Keratinocyte (primary cell): ENCODE data around the gene SNX14. TPM values are rescaled to one million over a fixed set of nuclear protein-coding genes. Genes with fewer than 3 reads are reported as not detected.
"Not testable (repeated sequence)": the region's sequence is repeated elsewhere in the genome, so short reads cannot be mapped to it uniquely, and the experiment has no call there.

Source experiments
- DNase-seq: peaks from one replicate; pipeline ENCODE4 v3.0.0-alpha.2; 2011; ENCODE audit warnings: low read depth, missing footprints, low spot score
- FAIRE-seq: peaks from 2 replicates; lab custom pipeline; 2011; peaks lifted over from hg19 to GRCh38; lab: Jason Lieb, UNC
- H2AFZ ChIP-seq: 2 replicates; pipeline ENCODE4 v1.6.0; 2012; ENCODE audit warnings: low read length, control low read depth, inconsistent platforms; ENCODE audit not compliant: control insufficient read depth
- H3K27ac ChIP-seq: 2 replicates; pipeline ENCODE4 v1.5.1; 2011; ENCODE audit warnings: low read length; ENCODE audit not compliant: control insufficient read depth, insufficient read depth
- H3K27me3 ChIP-seq: 3 replicates; pipeline ENCODE4 v1.6.0; 2011; ENCODE audit warnings: low read length; ENCODE audit not compliant: control insufficient read depth, insufficient read depth; ENCODE audit errors: extremely low read depth
- H3K36me3 ChIP-seq, 2 experiments: 2 replicates in 1 of 2; 3 replicates in 1 of 2; pipeline ENCODE4 v1.5.1; 2011; ENCODE audit warnings: low read length in 2 of 2, mild to moderate bottlenecking in 1 of 2; ENCODE audit not compliant: control insufficient read depth in 2 of 2, insufficient read depth in 2 of 2; ENCODE audit errors: extremely low read depth in 1 of 2
- H3K4me1 ChIP-seq: 3 replicates; pipeline ENCODE4 v1.5.1; 2011; ENCODE audit warnings: low read length; ENCODE audit not compliant: control insufficient read depth, insufficient read depth; ENCODE audit errors: extremely low read depth
- H3K4me2 ChIP-seq: 3 replicates; pipeline ENCODE4 v1.6.0; 2011; ENCODE audit warnings: low read depth, low read length; ENCODE audit not compliant: control insufficient read depth, insufficient read depth; ENCODE audit errors: extremely low read depth
- H3K4me3 ChIP-seq, 3 experiments: fragments of 200-600 bp in 1 of 3; sonication (generic) in 1 of 3; 2 replicates in 2 of 3; 3 replicates in 1 of 3; pipeline ENCODE4 v1.5.1; 2011 to 2016; ENCODE audit warnings: low read length in 3 of 3, mild to moderate bottlenecking in 3 of 3, control low read depth in 2 of 3, inconsistent platforms in 1 of 3, low read depth in 1 of 3, mixed read lengths in 1 of 3, mixed run types in 1 of 3, moderate library complexity in 1 of 3; ENCODE audit not compliant: control insufficient read depth in 2 of 3, insufficient read depth in 2 of 3; ENCODE audit errors: extremely low read depth in 1 of 3
- H3K79me2 ChIP-seq: 2 replicates; pipeline ENCODE4 v1.6.0; 2012; ENCODE audit warnings: low read length; ENCODE audit not compliant: control insufficient read depth, insufficient read depth
- H3K9ac ChIP-seq: 3 replicates; pipeline ENCODE4 v1.6.0; 2011; ENCODE audit warnings: low read length; ENCODE audit not compliant: control insufficient read depth, insufficient read depth; ENCODE audit errors: extremely low read depth
- H3K9me1 ChIP-seq: 3 replicates; pipeline ENCODE4 v1.6.0; 2011; ENCODE audit warnings: low read length; ENCODE audit not compliant: control insufficient read depth, insufficient read depth; ENCODE audit errors: extremely low read depth
- H3K9me3 ChIP-seq: 2 replicates; pipeline ENCODE4 v1.5.1; 2012; ENCODE audit warnings: low read depth, low read length; ENCODE audit not compliant: control insufficient read depth
- H4K20me1 ChIP-seq: 3 replicates; pipeline ENCODE4 v1.6.0; 2011; ENCODE audit warnings: low read length; ENCODE audit not compliant: control insufficient read depth, insufficient read depth; ENCODE audit errors: extremely low read depth
- EZH2 ChIP-seq: IDR thresholded peaks from one replicate; pipeline ENCODE4 v1.6.1; 2012; ENCODE audit warnings: inconsistent platforms, mild to moderate bottlenecking, low read length, moderate library complexity
- dilution Hi-C: fragments of 300-500 bp; cut with MboI; formaldehyde crosslinking; loops from one replicate; pipeline ENCODE4 v1.7.0; 2020; ENCODE audit warnings: low sequenced_read_pairs; ENCODE audit not compliant: extremely low pct_ligation_motif_present
- polyA plus RNA-seq, 5 experiments: library from polyadenylated mRNA; depleted of rRNA in 3 of 5; stranded (reverse) in 3 of 5; stranded (forward) in 1 of 5; unstranded in 1 of 5; fragments of >200 nt; gene quantifications; 1 replicate in 1 of 5; 2 replicates in 3 of 5; 3 replicates in 1 of 5; pipeline versions ENCODE4 v1.2.1 to v1.2.3, GENCODE V29; 2011 to 2012; ENCODE audit warnings: missing spikeins in 2 of 5, low read depth in 1 of 5, low replicate concordance in 1 of 5
- TF ChIP-seq, protein P1 (sequence below), 3 experiments: IDR thresholded peaks in 1 of 3; conservative IDR thresholded peaks in 1 of 3; optimal IDR thresholded peaks in 1 of 3; 2 replicates in 2 of 3; 3 replicates in 1 of 3; pipeline versions ENCODE3 to v1.5.1; 2011; ENCODE audit warnings: low read length in 3 of 3, mild to moderate bottlenecking in 3 of 3, moderate library complexity in 2 of 3, control low read depth in 1 of 3, inconsistent platforms in 1 of 3; ENCODE audit not compliant: insufficient read depth in 2 of 3; ENCODE audit errors: extremely low read depth in 1 of 3

SNX14 gene
- polyA plus RNA-seq, 1 donor (not counting 4 experiments of a cell fraction or from before 2014, with no cell fraction given) = 97.5 TPM

- Histone ChIP-seq H3K27ac (no peak overlapping the region), H3K27me3 (no peaks in the 10 kb centered on the region), H3K4me1 (no peaks in the 10 kb centered on the region), H3K9ac (no peak overlapping the region), H3K9me3 (no peaks in the 10 kb centered on the region), H3K36me3 (peaks cover 3 to 23% of the 10 kb centered on the region in 2 experiments), H3K4me3 (no peak overlapping the region), H3K4me2 (no peak overlapping the region), H4K20me1 (no peaks in the 10 kb centered on the region), H3K79me2 (no peaks in the 10 kb centered on the region), H2AFZ (no peak overlapping the region), H3K9me1 (no peaks in the 10 kb centered on the region)
- FAIRE-seq (no peak), DNase-seq (no peak)
- TF ChIP-seq, protein P1, sequence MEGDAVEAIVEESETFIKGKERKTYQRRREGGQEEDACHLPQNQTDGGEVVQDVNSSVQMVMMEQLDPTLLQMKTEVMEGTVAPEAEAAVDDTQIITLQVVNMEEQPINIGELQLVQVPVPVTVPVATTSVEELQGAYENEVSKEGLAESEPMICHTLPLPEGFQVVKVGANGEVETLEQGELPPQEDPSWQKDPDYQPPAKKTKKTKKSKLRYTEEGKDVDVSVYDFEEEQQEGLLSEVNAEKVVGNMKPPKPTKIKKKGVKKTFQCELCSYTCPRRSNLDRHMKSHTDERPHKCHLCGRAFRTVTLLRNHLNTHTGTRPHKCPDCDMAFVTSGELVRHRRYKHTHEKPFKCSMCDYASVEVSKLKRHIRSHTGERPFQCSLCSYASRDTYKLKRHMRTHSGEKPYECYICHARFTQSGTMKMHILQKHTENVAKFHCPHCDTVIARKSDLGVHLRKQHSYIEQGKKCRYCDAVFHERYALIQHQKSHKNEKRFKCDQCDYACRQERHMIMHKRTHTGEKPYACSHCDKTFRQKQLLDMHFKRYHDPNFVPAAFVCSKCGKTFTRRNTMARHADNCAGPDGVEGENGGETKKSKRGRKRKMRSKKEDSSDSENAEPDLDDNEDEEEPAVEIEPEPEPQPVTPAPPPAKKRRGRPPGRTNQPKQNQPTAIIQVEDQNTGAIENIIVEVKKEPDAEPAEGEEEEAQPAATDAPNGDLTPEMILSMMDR (optimal IDR thresholded peaks at IDR 0.05 in 1 of 3, IDR thresholded peaks at IDR 0.05 in 1 of 3, conservative IDR thresholded peaks at IDR 0.05 in 1 of 3; ENCODE audit: extremely low read depth in 1 of 3, insufficient read depth in 2 of 3, low read length in 3 of 3) = peak in 2 of 3 experiments; percentile 6 to 26
- TF ChIP-seq EZH2 = no peak
- dilution Hi-C loops = no loop called here
These were observed 56.6 kb downstream of the SNX14 start for GRCh38 chr6:85537055-85537494.

GRCh38 chr6:85524281-85524680, 69.4 kb downstream of the SNX14 start:
- H3K36me3 ChIP-seq, H3K9ac ChIP-seq, H3K9me3 ChIP-seq, H3K4me1 ChIP-seq, FAIRE-seq, DNase-seq, H3K4me2 ChIP-seq, H2AFZ ChIP-seq, H3K27me3 ChIP-seq, H3K9me1 ChIP-seq, dilution Hi-C loops, H3K27ac ChIP-seq, H4K20me1 ChIP-seq, H3K4me3 ChIP-seq, H3K79me2 ChIP-seq: not testable (repeated sequence)

DNA sequence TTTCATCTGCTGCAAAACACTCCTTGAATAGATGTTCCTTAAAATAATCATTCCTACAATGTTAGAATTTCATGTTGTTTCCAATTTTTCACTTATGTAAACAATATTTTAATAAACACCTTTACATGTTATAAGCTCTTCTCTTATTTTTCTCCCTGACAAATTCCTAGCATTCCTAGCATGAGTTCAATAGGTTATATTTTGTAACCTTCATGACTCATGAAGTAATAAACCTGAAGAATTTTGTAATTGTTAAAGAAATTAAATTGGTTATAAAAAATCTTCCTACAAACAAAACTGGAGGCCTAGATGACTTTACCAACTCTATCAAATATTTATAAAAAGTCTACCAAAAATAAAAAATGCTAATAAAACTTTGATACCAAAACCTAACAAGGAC, 77.5 kb downstream of the SNX14 start:
- Histone ChIP-seq H3K27me3 (no peaks in the 10 kb centered on the region), H2AFZ (no peak overlapping the region), H3K36me3 (peaks cover 5 to 10% of the 10 kb centered on the region in 2 experiments), H4K20me1 (no peaks in the 10 kb centered on the region), H3K9me3 (no peaks in the 10 kb centered on the region), H3K79me2 (no peaks in the 10 kb centered on the region), H3K27ac (no peak overlapping the region), H3K9ac (no peak overlapping the region), H3K4me3 (no peak overlapping the region), H3K4me1 (no peaks in the 10 kb centered on the region), H3K9me1 (no peaks in the 10 kb centered on the region), H3K4me2 (no peak overlapping the region)
- TF ChIP-seq, protein P1 (optimal IDR thresholded peaks at IDR 0.05 in 1 of 3, IDR thresholded peaks at IDR 0.05 in 1 of 3, conservative IDR thresholded peaks at IDR 0.05 in 1 of 3; ENCODE audit: extremely low read depth in 1 of 3, insufficient read depth in 2 of 3, low read length in 3 of 3) = no peak
- TF ChIP-seq EZH2 = no peak
- no peak for FAIRE-seq
- dilution Hi-C loops = no loop called here
- no peak for DNase-seq
